ENCODE measurements around the gene CACNA2D1.

DNA sequence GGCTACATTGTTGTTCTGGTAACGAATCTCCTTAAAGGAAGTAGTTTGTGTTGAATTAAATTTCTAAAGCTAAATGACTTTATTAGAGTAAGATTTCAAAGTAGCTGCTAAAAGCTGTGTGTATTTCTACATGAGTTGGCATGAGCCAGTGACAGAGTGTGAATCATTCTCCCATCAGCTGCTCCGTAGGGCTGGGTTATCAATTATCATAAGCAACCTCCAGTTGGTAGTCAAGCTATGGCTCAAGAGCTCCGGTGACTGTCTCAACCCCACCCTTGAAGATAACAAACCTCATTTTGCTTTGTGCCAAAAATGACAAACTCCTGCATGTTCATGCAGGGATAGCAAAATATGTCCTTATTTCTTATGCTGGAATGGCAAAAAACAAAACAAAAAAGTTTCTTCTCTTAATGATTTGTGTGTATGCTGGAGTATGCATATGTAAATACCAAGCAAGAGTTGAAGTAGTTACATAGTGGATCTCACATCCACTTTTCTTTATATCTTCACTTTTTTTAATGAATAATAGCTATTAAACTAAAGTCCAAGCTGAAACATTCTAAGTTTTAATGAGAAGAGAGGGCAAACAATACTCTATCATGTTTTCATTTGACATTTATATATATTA is 249.4 kb downstream of the CACNA2D1 start:
- no peak for TF ChIP-seq CTCF (IDR thresholded peaks at IDR 0.05)
- TF ChIP-seq POLR2AphosphoS5 (IDR thresholded peaks at IDR 0.05) = no peak
